Stimulated activated CD4-positive, alpha-beta T cell treated with anti-CD3 and anti-CD28 coated beads, Interleukin-15, amount 100 ng/mL, for 1 hour (primary cell): ENCODE measurements around the gene YBEY.
A peak's percentile ranks its signal among the peaks of the same experiment; 100 is the strongest.

Source experiments
- DNase-seq, 2 donors: peaks; one replicate each; pipeline ENCODE4 v3.0.0-alpha.2; 2020; ENCODE audit warnings: low read depth in 1 of 2, low spot score in 1 of 2

YBEY gene

DNA sequence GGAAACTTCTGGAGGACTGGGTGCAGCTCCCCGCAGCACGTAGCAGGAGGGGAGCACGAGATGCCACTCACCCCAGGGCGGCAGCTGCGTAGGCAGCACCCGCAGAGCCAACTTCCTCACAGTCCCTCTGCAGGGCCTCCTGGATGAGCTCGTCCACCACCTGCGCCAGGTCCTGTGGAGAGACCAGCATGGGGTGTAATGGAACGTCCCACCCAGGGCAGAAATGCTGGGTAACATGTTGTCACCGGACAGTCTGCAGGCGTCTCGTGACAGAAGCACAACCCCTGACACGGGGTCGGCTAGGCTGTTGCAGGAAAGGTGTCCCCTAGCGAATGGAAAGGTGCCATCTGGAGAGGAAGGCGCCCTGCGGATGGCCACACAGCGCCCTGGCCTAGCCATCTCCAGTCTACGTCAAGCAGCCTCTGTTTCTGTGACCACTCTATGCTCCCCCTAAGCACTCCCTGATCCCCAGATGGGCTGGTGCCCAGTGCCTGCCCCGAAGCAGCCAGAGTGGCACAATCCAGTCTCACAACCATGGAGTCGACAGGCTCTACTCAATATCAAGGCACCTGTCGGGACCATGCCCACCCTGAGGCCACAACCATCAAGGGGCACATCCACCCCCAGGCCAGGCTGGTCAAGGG lies 22.0 kb upstream of the YBEY start:
- no peak for DNase-seq

DNA sequence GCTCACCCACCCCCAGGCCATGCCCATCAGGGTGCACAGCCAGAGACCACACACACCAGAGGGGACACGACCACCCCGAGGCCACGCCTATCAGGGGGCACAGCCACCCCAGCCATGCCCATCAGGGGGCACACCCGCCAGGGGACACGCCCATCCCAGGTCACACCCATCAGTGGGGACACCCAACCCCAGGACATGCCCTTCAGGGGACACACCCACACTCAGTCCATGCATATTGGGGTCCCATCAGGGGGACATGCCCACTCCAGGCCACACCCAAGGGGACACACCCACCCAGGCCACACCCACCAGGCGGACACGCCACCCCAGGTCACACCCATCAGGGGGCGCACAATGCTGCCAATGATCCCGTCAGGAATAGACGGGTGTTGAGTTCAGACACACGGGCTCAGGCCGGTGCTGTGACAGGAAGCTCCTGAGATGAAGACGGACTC lies 21.4 kb upstream of the YBEY start:
- DNase-seq: no peak

DNA sequence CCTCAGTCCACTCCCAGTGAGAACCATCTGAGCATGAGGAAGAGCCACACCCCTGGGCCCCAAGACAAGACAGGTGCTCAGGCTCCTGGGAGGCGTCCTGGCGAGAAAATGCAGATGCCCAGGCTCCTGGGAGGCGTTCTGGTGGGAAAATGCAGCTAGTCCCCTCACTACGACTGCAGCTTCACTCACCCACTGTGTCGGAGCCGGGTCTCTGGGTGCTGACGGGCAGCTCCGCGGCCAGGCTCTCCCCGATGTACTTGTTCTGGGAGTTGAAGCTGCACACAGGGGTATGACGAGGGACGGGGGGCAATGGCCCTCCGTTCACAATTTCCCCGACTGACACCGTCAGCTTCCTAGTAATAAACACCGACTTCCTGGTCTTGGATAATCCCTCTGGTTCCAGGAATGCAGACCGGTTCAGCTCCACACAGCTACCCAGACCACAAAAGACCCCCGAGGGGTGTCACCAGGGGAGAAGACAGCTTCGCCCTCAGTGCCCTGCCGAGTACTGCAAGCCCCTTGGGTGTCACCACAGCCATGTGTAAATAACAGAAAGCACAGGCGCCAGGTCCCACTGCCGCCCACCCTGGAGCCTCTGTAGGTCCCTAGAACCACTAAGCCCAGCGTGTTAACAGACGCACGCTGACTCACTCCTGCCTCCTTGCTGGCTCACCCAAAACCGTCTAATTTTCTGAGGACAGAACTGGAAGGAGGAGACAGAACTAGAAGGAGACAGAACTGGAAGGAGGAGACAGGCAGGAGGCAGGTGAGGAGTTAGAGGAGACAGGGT lies 20.2 kb upstream of the YBEY start:
- DNase-seq: no peak

DNA sequence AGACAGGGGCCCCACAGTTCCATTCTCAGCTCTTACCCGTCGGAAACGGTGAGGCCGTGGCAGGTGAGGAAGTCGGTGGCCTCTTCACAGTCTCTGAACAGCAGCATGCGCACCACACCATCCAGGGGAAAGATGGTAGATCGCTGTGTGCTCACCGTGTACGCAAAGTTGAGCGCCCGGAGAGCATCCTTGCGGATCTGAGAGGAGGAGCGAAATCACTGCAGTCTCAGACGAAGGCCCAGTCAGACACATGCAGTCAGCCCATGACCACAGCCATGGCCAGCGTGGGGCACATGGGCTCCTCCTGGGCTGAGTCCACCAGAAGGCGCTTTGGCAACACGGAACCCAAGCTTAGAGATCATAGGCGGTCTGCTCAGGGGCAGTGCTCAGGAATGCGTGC lies 19.2 kb upstream of the YBEY start:
- DNase-seq: no peak

GRCh38 chr21:46268371-46268770 lies 17.8 kb upstream of the YBEY start:
- no peak for DNase-seq

GRCh38 chr21:46269466-46269865 lies 16.7 kb upstream of the YBEY start:
- DNase-seq: no peak

GRCh38 chr21:46273341-46273740 lies 12.8 kb upstream of the YBEY start:
- DNase-seq: no peak

GRCh38 chr21:46274797-46275390 lies 11.2 kb upstream of the YBEY start:
- DNase-seq: no peak

- no peak for DNase-seq
Measured at GRCh38 chr21:46284077-46284644, 2.0 kb upstream of the YBEY start.

- no peak for DNase-seq
Measured at GRCh38 chr21:46284733-46285132, 1.4 kb upstream of the YBEY start.

- no peak for DNase-seq
Measured at GRCh38 chr21:46285206-46285661, 908 bp upstream of the YBEY start, which contains the start of gene MCM3AP. TSS of gene MCM3AP (minus strand) at chr21:46285611. CDS start at chr21:46285286, 325 bp downstream.

DNA sequence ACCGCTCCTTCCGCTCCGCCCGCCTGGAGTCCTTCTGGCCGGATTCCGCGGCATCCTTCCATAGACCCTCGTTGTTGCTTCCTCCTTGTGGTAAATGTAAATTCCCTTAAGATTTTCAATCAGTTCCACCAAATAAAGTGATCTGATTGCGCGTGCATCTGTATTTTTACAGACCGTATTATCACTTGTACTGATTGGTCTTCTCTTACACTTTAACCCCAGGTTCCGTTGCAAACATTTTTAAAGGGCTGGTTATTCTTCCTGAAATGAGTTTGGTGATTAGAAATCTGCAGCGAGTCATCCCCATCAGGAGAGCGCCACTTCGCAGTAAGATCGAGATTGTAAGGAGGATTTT lies 483 bp downstream of the YBEY start:
- DNase-seq: no peak

DNA sequence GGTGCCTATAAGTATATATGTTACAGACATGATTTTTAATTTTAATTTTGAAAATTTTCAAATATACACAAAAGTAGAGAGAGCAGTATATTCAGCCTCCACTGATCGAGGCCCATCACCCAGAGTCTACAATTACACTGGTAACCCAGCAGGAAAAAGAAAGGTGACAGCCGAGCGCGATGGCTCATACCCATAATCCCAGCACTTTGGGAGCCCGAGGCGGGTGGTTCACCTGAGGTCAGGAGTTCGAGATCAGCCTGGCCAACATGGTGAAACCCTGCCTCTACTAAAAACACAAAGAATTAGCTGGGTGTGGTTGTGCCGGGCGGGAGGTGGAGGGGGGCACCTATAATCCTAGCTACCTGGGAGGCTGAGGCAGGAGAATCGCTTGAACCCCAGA lies 1.4 kb downstream of the YBEY start:
- DNase-seq: no peak

DNA sequence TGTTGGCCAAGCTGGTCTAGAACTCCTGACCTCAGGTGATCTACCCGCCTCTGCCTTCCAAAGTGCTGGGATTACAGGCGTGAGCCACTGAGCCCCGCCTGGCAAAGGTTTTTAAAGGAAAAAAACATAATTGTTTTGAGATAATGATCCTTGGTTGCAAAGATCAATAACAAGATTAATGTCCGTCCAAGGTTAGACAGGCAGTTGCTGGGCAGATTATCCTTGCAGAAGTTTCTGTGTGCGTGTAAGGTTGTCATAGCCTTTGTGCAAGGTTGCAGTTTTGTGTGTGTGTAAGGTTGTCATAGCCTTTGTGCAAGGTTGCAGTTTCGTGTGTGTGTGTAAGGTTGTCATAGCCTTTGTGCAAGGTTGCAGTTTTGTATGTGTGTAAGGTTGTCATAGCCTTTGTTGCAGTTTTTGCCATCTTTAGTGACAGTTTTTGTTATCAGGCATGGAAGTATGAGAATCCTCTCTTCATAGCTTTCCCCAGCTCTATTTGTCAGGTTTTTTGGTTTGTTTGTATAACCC lies 3.6 kb downstream of the YBEY start:
- DNase-seq: no peak

- no peak for DNase-seq
Measured at GRCh38 chr21:46291561-46291960, 5.4 kb downstream of the YBEY start.

GRCh38 chr21:46294647-46295176 lies 8.6 kb downstream of the YBEY start:
- DNase-seq: no peak

DNA sequence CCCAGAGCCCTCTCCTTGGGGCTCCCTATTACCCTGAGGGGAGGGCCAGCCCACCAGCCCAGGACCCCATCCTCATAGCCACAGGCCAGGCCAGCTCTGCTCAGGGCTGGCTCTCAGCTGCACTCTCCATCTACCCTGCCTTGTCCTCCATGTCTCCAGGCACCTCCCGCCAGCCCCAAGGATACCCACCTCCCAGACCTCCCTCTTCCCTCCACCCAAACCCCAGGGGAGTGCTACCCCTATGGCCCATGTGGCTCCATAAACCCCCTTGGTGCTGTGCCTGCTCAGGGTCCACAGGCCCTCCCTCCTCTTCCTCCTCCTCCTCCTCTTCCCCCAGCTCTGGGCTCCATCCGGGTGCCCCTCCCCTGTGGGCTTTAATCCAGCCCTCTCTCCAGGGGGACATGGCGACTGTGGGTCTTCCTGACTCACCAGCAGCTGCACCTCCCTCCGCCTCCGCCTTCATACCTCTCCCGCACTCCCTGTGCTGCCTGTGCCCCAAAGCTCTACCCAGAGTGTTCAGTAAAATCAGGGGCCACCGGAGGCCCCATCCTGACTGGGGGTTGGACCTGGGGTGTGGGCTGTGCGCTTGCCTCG lies 9.1 kb downstream of the YBEY start:
- DNase-seq: no peak

DNA sequence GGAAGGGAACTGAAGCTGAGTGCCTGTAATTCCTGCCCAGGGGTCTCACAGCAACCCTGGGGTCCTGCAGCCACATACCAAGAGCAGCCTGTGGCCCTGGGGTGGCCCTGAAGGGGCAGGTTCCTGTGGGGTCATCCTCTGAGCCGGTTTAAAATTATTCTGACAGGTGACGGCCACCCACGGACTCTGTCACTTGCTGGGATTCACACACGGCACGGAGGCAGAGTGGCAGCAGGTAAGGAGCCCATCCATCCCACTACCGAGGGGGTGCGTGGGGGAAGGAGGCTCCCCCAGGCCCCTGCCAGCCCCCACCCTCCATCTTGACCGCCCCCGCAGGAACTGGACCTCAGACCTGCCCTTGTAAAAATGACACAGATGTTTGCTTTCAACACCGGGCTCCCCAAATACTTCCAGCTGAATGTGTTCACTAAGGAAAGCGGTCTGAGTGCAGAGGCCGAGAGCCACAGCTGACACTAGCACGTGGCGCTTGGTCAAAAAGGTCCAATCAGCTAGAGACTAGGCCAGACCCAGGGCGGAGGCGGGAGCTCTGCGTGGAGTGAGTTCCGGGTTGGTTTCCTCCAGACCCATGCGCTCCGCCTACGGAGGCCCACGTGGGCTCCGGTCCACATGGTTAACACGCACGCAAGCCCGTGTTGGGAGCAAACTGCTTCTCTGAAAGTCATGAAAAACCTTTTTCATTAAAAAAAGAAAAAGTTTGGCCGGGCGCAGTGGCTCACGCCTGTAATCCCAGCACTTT lies 10.0 kb downstream of the YBEY start:
- peak in 1 of 2 donors; percentile 32 for DNase-seq

- DNase-seq: no peak
Measured at GRCh38 chr21:46297338-46298271, 11.5 kb downstream of the YBEY start.
